LNCAP (cell line): ENCODE data around the gene KREMEN2.

Experiments
- CTCF ChIP-seq: fragments of 450-650 bp; IDR thresholded peaks from 2 replicates; pipeline ENCODE4 v1.5.1; 2017; ENCODE audit warnings: mild to moderate bottlenecking

The KREMEN2 gene

GRCh38 chr16:3007957-3008689, 44.0 kb downstream of the KREMEN2 start:
- no peak for TF ChIP-seq CTCF

DNA sequence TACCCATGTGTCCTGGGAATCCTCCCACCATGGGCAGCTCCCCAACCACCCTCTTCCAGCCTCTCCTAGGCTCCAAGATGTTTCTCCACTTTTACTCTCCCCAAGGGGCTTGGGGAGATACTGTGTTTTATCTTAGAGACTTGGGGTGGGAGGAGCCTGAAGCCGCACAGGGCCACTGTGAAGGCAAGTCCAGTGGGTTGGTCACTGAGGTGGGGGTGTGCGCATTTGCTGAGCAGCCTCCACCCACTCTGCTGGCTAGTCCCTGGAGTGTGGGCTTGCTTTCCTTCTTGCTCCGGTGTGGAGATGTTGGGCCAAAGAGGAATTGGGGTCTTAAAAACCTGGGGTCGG, 44.6 kb downstream of the KREMEN2 start:
- no peak for TF ChIP-seq CTCF

GRCh38 chr16:3009568-3010390, 45.7 kb downstream of the KREMEN2 start:
- no peak for TF ChIP-seq CTCF

DNA sequence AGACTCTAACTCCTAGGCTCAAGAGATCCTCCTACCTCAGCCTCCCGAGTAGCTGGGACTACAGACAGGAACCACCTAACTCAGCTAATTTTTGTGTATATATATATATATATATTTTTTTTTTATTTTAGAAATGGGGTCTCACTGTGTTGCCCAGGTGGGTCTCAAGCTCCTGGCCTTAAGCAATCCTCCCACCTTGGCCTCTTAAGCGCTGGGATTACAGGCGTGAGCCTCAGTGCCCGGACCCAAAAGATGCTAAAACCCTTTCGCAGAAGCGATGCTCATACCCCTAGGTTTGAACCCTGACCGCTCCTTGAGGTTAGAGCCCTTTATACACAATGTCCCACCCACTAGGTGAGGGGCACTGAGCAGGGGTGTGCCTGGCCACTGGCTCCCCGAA, 46.4 kb downstream of the KREMEN2 start:
- no peak for TF ChIP-seq CTCF

DNA sequence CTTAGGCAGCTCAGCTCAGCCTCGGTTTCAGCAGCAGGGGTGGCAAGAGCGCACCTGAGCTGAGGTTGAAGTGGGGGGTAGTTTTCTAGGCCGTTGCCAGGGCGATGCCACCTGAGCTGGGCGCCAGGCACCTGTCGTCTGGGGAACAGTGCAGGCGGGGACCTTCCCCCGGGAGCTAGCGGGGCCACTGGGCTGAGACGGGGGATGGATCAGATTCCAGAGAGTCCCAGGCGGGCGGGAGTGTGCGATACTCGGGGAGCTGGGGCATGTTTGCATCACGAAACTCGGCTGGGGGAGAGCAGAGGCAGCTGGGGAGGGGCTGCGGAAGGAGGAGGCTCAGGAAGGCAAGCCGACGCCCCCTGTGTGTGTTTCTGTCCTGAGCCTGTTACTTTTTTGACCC, 48.2 kb downstream of the KREMEN2 start:
- no peak for TF ChIP-seq CTCF

- no peak for TF ChIP-seq CTCF
Measured at GRCh38 chr16:3012828-3013420, 48.8 kb downstream of the KREMEN2 start, which contains the start of gene CLDN9. Gene CLDN9, plus strand, starts transcription at chr16:3012923. Its CDS starts 440 bp downstream, at chr16:3013363.

DNA sequence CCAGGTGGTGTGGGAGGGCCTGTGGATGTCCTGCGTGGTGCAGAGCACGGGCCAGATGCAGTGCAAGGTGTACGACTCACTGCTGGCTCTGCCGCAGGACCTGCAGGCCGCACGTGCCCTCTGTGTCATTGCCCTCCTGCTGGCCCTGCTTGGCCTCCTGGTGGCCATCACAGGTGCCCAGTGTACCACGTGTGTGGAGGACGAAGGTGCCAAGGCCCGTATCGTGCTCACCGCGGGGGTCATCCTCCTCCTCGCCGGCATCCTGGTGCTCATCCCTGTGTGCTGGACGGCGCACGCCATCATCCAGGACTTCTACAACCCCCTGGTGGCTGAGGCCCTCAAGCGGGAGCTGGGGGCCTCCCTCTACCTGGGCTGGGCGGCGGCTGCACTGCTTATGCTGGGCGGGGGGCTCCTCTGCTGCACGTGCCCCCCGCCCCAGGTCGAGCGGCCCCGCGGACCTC, 49.4 kb downstream of the KREMEN2 start:
- TF ChIP-seq CTCF = no peak
